GM21717 (cell line): ENCODE data around the gene TMEM129.

Source experiments
- ATAC-seq: cut with Tn5 transposase; IDR thresholded peaks from one replicate; pipeline ENCODE4 v1.9.1; 2021; ENCODE audit warnings: mild to moderate bottlenecking, moderate library complexity; ENCODE audit not compliant: unreplicated experiment

The TMEM129 gene

DNA sequence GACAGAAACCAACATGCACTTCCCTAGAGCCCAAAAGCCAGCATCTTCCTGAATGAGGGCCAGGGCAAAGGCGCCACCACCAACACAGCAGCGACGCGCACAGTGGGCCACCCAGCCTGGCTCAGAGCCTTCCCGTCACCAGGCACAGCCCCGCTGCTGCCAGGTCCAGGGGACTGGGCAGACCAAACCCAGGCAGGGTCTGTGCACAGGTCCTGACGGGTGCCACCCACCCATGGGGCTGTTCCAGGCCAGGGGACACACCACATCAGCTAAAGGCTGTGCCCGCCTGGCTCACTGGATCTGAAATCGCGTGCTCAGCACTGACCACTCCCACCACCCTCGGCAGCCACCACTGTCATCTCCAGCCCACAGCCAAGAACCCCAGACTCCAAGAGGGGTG, 50.8 kb downstream of the TMEM129 start:
- ATAC-seq = no peak

DNA sequence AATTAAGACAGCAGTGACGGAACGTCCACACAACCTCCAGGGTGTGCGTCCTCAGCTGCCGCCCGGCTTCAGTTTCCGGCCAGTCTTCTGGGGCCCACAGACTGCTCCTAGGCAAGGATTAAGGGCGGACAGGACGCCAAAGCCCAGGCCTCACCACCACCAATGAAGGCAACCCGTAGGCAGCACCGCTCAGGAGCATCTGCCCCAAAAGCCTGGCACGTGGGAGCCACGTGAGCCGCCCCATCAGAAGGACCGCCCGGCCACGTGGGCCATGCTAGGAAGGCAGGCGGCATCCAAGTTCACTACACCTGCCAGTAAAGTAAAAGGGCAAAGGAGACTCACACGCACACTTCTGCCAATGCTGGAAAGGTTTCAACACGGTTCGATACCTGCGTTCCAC, 51.3 kb downstream of the TMEM129 start:
- ATAC-seq = no peak

DNA sequence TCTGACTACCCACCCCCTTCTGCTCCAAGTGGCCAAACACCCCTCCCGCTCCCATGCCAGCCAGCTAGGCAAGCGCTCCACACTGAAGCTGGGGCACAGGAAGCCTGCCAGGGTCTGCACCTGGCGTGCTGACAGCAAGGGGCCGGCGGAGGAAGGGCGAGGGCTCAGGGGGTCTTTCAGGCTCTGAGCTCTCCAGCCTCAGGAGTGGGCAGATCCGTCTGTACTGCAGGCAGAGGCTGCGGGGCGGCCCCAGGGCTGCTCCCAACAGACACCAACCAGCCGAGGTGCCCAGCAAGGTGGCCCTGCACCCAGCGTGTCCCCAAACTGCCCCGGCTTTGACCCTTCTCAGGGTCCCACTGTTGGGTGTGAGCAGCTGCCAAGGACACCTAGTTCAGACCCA, 51.9 kb downstream of the TMEM129 start:
- no peak for ATAC-seq

DNA sequence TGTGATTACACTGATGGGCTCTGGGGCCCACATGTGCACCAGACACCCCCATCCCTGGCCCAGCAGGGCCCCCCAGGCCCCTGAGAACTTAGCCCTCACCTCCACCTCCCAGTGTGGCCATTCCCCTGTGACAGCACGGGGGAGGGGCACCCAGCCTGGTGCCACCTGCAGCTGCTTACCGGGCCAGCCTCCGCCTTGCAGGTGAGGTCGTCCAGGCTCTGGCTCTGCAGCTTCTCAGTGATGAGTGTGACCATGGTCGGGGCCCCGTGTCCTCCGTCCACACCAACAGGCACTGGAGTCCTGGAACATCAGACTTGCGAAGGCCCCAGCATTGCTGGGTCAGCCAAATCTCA, 52.7 kb downstream of the TMEM129 start:
- ATAC-seq = no peak

DNA sequence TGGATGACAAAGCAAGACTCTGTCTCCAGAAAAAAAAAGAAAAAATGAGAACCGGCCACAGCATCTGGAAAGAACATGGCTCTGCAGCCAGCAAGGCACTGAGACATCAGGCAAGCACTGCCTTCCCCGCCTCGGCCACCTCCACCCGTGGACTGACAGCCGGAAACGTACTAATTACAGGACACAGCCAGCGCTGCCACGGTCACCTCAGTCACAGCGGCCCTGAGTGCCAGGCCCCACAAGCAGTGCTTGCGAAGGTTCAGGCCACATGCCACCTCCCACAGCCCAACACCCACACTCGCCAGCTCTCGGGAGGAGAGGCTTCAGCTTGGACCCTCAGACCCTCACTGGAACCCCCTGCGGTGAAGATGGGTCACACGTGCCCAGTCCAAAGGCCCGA, 53.9 kb downstream of the TMEM129 start:
- ATAC-seq = no peak

DNA sequence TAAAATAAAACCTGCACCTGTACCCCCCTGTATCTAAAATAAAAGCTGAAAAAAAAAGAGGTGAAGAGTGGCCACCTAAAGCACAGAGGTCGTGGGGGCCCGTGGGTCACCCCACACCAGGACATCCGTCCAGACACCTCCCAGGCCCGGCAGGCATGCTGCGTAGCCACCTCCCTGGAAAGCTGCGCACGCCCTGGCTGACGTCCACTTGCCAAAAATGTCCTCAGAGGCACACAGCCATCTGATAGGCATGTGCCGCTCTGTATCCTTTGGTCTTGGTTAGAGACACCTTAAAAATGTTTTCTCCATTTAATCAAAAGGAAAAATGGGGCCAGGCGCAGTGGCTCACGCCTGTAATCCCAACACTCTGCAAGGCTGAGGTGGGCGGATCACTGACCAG, 54.7 kb downstream of the TMEM129 start:
- no peak for ATAC-seq
